Activated T-cell treated with anti-CD3 and anti-CD28 coated beads for 24 hours (primary cell): Measurements from ENCODE around the gene REM2.
A peak's percentile ranks its signal among the peaks of the same experiment; 100 is the strongest.
"Not testable (repeated sequence)": the region's sequence is repeated elsewhere in the genome, so short reads cannot be mapped to it uniquely, and the experiment has no call there.

Source experiments
- DNase-seq: peaks from one replicate; pipeline ENCODE4 v3.0.0-alpha.2; 2020; ENCODE audit warnings: low read depth

REM2 gene

DNA sequence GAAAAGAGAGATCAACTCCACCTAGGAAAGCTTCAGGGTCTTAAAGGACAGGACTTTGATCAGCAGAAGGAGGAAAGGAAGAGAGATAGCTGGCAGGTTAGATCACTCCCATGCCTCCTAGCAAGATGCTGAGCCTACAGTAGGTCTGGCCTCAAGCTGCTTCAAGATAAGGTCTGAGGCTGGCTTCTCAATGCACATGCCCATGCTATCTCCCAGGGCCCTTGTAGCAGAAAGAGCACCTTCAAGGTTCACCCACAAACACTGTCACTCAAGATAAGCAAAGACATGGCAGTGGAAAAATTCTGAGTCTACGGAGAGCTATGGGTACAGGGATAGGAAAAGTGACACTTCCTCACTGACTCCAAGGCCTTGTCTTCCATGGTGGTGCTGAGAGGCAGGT, 14.3 kb downstream of the REM2 start:
- DNase-seq: no peak

DNA sequence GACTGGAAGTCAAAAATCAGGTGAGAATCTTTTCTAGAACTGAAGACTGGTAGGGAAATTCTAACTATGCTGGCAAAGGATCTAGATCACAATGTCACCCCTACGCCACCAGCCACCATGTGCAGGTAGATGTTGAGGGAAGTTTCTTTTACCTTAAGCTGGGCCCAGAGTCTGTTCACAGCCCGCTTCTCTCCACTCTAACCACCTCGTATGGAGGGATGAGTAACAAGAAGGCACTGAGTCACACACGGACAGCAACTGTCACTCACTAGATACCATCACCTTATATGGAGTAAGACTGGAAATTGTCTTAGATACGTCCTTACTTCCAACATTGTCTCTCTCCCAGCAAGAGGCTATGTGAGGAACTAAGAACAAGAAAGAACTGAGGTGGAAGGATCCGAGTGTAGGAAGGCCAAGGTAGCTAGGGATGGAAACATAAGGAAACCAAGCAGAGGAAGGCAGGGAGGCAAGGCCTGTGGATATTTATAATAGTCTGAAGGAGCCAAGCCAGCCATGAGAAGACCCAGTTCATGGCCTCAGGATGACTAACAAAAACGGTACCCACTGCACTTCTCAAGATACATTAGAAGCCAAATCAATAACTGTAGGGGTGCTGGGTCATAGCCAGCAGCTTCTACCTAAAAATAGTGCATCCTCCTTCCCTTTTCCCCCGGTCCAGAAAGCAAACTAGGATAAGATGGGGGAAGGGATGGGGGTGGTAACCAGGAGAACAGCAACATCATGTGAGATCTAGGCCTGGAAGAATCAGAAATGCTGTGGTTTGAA, 15.5 kb downstream of the REM2 start:
- no peak for DNase-seq

DNA sequence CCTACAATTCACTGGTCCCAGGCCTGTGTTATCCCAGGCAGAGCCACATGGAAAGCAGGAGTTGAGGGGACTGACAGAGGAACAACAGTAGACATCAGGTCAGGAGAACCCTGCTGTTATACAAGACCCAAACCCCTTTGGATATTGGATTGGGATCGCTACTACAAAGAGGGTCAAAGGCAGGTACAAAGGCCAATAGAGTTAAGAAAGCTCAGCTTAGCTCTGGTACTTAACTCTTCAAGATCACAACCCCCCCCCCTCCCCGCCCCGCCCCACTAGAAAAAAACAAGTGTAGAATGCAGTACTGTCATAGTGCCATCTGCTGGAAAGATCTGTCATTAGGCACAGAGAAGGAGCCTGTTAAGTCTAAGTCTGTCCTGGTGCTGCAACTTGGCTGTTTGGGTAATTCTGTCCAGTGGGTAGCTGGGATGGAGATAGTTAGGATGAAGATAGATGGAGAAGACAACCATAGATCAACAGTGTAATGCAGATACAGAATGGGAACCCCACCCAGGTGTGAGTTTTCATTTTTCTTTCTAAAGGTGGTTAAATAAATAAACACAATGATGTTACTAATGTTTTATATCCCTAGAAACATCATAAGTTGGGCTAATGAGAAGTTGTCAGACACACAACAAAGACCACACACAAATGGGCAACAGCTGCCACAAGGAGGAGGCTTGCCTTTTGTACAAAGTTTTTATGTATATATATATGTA, 17.2 kb downstream of the REM2 start:
- no peak for DNase-seq

DNA sequence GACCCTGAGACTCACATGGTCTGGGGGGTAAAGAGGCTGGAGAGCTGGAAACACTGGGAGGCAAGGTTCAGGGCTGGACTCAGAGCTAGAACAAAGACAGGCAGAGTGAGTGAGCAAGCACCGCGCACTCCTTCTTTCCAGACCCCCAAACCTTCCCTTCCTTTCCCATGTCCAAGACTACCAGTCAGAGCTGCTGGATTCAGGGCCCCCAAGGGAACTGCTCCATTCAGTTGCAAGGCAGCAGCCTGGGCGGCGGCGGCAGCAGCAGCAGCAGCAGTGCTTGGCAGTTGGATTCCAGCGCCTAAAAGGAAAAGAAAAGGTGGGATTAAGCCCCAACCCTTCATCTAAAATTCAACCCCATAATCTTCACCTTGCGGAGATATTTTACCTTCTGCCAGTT, 18.8 kb downstream of the REM2 start:
- DNase-seq: no peak

DNA sequence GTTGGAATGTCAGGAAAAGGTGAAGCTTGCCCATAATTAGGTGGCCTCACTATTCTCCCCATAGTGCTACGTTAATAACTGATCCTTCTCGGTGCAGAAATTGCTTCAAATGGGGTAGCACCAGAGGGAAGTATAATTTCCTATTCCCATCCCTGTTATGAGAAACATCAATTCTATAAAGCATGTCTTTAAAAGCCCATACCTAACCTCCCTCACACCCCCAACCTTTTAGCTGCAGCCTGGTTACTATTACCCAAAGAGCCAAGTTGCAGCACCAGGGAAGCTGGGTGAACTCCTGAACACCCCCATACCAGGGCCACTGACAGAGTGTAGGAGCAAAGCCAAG, 20.7 kb downstream of the REM2 start:
- DNase-seq: no peak

DNA sequence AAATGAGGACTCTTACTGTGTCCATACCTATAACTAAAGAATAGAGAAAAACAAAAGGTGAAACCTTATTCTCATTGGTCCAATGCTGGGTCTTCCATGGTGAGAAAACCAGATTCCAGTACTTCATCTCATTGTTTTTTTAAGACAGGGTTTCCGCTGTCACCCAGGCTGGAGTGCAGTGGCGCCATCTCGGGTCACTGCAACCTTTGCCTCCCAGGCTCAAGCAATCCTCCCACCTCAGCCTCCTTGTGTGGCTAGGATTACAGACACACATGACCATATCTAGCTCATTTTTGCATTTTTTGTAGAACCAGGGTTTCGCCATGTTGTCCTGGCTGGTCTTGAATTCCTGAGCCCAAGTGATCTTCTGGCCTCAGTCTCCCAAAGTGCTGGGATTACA, 22.6 kb downstream of the REM2 start:
- DNase-seq: no peak

DNA sequence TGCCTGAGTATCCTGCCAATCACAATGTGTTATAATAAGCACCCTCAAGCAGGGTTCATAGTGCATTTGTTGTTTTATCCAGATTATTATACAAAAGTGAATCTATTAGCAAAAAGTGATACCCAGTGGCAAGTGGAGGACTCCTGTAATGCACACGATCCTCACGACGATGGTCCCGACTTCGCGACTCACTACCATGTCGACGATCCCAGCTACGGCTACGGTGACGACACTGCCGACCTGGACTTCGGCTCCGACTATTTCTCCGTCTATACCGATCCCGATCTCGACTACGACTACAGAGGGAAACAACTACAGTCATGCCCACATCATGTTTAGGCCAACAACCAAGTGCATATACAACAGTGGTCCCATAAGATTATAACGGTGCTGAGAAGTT, 23.1 kb downstream of the REM2 start:
- no peak for DNase-seq

DNA sequence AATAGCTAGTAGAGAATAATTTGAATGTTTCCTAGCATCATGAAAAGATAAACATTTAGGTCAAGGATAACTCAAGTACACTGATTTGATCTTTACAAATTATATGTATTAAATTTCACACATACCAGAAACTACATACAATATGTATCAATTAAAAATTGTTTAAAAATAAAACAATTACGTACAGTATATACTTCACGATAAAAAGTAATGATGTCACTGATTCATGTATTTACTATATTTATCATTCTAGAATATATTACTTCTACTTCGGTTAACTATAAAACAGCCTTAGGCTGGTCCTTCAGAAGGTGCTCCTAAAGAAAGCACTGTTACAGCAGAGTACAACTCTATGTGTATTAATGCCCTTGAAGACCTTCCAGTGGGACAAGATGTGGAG, 24.4 kb downstream of the REM2 start:
- no peak for DNase-seq

DNA sequence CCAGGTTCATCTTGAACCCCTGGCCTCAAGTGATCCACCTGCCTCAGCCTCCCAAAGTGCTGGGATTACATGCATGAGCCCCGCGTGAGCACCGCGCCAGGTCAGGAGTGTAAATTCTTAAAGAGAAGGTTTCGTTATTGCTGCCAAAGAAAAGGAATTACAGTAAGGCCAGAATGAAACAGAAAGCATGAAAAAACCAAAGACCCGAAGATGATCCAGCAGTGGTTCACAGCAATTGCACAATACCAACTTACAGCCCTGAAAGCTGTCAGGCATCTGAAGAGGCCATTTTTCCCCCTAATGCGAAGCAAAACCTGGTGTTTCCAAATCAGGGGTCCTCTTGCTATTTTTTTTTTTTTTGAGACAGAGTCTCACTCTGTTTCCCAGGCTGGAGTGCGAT, 25.6 kb downstream of the REM2 start:
- no peak for DNase-seq

DNA sequence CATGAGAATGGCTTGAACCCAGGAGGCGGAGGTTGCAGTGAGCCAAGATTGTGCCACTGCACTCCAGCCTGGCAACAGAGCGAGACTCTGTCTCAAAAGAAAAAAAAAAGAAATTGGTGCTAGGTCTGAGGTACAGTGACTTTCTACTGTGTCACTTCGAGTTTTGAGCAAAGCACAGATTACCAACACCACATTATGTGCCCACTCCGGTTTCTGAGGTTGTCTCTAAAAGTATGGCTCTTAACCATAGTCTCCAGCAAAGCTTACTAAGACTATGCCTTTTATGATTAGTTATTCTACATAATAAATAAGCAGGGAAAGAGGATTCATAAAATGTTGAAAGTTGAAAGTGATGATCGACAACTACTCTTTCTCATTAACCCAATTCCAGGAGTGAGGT, 27.9 kb downstream of the REM2 start:
- no peak for DNase-seq

DNA sequence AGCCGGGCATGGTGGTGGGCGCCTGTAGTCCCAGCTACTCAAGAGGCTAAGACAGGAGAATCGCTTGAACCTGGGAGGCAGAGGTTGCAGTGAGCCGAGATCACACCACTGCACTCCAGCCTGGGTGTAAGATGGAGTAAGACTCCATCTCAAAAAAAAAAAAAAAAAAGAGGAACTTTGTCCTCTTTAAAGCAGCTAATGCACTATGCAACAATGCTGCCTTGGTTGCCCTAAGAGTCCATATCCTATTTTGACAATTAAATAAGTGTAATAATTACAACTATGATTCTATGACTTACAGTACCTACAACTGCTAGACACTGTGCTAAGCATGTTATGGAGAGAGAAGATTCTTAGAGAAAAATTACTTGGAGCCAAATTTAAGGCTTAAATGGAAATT, 31.8 kb downstream of the REM2 start:
- DNase-seq: not testable (repeated sequence)

DNA sequence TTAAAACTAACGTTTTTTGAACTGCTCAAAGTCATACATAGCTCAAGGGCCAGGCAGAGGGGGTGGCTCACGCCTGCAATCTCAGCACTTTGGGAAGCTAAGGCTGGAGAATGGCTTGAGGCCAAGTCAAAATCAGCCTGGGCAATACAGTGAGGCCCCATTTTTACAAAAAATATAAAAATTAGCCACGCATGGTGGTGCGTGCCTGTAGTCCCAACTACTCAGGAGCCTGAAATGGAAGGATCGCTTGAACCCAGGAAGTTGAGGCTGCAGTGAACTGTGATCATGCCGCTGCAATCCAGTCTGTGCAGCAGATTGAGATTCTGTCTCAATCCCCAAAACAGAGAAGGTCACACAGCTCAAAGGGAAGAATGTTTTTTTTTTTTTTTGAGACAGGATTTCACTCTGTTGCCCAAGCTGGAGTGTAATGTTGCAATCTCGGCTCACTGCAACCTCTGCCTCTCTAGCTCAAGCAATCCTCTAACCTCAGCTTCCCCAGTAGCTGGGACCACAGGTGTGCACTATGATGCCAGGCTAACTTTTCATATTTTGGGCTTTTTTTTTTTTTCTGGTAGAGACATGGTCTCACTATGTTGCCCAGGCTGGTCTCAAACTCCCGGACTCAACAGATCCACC, 33.0 kb downstream of the REM2 start:
- no peak for DNase-seq

DNA sequence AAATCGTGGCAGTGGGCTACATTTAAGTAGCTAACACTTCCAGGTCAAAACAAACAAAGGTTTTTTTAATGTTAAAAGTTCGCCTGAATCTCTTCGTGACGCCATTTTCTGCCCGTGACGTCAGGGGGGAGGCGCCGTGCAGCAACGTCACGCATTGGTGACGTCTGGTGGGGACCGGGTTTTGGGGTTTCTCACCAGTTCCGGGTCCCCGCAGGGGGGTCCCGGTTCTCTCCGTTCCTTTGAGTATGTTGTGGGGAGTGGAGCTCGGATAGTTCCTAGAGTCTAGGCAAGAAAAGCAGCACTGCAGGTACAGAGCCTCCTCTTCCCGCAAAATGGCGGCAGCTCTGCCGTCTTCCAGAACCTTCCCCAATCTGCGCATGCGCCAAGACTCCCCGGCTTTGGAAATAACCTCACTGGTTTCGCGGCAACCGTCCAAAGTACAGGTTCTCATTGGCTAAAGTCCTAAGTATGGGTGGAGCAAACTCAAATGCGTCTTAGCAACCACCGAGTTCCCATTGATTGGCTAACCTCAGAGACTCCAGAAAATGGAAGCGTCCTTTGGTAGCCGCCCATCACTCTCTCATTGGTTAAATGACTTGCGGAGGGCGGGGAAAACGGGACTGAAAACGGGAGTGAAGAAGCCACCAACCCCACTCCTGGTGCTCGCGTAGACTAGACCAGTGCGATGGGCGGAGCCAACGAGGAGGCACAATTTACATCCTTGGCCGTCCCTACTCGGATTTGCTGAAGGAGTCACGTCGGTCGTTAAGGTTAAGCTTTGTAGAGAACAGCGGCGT, 36.0 kb downstream of the REM2 start, which contains the start of gene RBM23:
RBM23 (minus strand) TSS at position 346 of the 797 bp plus-strand sequence.
- peak; percentile 100 for DNase-seq

DNA sequence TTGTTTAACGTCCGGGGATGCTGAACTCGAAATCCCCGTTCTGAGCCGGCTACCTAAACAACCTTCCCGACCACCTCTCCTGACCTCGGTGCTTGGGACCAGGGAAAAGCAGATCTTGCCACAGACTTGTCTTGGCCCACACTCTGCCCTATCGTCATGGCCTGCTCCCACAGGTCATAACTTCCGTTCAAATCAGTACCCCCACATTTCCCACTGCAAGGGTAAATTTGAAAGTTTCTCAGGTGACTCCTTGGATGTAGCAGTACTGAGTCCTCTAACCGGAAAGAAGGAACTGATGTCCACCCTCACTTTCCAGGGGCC, 36.5 kb downstream of the REM2 start:
- no peak for DNase-seq

DNA sequence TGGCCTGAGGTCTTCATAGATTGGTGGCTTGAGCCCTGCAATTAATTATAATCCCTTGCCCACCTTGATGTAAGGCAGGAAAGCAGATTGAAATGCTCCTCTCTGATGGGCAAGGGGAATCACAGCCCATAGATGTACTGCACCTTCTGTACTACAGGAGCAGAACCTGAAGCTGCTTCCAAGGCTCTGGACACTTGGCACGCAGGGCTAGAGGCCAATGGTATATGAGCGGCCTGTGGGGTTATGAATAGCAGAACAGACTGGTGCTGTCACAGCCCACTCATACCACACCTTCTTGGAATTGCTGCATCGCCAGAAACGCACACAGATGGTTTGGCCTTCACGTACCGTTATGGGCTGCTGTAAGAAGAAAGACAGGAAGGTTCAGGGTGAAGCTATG, 37.7 kb downstream of the REM2 start:
- no peak for DNase-seq

DNA sequence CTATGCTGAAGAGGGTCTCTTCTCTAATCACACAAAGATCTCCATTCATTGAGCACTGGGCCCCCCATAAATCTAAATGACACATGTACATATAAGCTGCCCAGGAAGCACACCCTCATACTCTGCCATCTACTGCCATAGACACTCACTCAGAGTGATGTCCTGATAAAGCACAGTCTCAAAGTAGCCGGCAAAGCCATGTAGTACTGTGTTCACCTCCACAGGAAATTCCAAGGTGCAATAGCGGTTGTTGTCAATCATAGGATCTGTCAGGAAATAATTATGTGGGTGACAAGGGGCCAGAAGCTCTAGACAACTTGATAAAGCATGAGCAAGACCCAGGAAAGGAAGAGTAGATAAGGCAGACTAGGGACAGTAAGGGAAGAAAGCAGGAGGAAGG, 39.3 kb downstream of the REM2 start:
- no peak for DNase-seq

DNA sequence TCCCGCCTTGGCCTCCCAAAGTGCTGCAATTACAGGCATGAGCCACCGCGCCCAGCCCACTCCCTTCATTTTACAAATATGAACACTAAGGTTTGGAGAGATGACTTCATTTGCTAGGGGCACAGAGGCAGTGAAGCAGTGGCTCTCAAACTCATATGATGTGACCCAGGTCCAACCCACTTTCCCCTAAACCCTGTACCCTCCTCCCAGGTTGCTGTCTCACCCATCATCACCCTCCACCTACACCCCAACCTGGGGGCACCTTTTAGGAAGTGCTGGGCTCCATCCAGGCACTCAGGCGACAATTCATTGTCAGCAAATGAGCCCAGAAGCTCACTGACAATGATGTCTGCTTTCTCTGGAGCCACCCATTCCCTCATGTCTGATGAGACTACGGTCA, 40.7 kb downstream of the REM2 start:
- DNase-seq: no peak

DNA sequence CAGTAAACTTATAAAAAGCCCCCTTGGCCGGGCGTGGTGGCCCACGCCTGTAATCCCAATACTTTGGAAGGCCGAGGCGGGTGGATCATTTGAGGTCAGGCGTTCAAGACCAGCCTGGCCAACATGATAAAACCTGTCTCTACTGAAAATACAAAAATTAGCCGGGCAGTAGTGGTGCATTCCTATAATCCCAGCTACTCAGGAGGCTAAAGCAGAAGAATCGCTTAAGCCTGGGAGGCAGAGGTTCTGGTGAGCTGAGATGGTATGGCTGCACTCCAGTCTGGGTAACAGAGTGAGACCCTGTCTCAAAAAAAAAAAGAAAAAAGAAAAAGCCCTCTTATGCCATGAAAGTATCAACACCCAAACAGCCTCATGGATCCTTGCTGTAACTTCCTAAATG, 42.5 kb downstream of the REM2 start:
- DNase-seq: no peak

DNA sequence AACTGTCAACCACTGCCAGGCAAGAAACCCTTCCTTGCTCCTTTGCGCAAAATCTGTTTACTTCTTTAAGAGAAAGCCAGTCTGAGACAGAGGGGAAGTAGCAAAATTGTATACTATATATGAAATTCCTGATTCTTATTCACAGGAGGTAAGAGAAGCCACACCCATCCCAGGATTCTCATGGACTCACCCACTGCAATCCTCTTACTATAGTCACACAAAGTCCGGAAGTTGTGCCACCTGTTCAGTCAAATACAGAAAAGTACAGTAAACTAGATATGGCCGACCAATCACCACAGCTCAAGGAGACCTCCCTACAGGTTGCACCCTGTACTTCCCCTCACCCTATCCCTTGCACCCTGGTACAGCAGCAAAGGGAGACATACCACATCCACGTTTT, 43.3 kb downstream of the REM2 start:
- no peak for DNase-seq

DNA sequence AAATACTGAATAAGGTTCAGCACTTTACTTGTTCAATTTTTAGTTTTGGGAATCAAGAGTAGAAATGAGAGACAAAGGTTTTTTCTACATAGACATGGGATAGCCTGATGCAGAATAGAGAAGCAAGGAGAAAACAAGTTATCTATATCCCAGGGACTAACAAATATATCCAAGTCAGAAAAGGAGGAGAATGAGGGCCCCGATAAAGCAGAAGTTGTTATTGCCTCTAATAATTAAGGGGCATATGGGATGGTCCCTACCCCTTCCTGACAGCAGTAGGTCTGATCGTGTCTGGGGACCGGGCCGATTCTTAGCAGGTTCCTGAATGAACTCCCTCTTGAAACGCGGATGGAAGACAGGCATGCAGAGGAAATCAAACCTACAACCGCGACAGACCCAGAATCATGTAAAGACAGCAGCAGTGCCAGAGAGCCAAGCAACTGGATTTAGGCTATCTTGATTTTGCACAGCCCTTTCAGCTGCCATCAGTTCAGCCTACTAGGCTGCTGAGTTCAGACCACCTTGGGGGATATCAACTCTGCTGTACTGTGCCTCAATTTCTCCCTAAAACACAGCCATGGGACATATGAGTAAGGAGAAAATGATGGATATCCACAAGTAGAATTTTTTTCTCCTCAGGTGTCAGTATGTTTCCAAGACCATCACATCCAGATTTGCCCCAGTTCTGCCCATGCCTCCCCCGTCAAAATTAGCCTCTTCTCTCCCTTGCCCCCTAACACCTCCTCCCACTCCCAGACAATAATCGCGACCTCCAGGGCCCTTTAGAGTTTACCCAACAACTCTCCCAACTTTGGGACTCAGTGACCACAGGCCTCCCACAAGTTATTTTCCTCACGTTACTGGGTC, 45.4 kb downstream of the REM2 start:
- DNase-seq: no peak

DNA sequence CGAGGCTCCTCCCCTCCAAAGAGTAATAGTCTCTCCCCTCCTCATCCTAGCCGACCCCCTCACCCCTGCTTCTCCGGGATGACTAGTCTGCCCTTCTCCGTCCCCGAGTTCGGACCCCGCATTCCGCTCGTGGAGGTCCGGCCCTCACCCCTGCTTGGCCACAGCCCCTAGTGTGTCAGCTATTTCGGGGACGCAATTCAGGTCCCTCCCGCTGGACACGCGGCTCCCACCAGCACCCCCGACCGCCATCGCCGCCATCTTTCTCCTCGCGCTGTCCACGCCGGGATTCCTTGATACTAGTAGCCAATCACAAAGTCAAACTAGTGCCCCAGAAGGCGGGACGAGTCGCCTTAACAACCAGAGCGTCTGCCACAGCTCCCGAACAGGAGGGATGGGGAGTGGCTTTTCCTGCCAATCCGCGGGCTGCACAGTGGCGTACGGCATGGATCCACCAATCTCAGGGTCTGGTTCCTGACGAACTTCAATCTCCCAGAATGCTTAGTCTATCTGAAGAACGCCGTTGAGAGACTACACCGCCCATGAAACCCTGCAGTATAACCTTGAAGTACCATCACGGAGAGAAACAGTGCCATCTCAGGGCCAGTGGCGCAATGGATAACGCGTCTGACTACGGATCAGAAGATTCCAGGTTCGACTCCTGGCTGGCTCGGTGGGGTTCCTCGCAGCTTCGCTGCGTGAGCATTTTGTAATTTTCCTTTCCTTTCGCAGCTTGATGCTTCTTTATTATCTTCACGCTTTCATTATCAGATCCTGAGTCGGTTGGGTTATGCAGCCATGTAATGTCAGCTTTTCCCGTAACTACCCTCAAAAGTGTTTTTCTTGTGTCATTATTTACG, 46.3 kb downstream of the REM2 start, which contains the start of gene PRMT5:
PRMT5 (minus strand) TSS at position 273 of the 857 bp plus-strand sequence; CDS start at position 258, 15 bp downstream.
- peak; percentile 98 for DNase-seq
